Bronchial epithelial cell (primary cell): Measurements from ENCODE around the gene NVL. TPM values are rescaled to one million over a fixed set of nuclear protein-coding genes. Genes with fewer than 3 reads are reported as not detected.
A peak's percentile ranks its signal among the peaks of the same experiment; 100 is the strongest.

Experiments
- DNase-seq: peaks from one replicate; pipeline ENCODE4 v3.0.0-alpha.2; 2010; ENCODE audit warnings: low read depth
- FAIRE-seq: peaks from 2 replicates; lab custom pipeline; 2011; peaks lifted over from hg19 to GRCh38; lab: Jason Lieb, UNC
- H3K27me3 ChIP-seq: 2 replicates; pipeline ENCODE4 v1.5.1; 2011; ENCODE audit warnings: low read length; ENCODE audit not compliant: control insufficient read depth, insufficient read depth
- H3K36me3 ChIP-seq: 2 replicates; pipeline ENCODE4 v1.5.1; 2011; ENCODE audit warnings: low read length; ENCODE audit not compliant: control insufficient read depth, insufficient read depth
- H3K4me3 ChIP-seq: 2 replicates; pipeline ENCODE4 v1.5.1; 2011; ENCODE audit warnings: mild to moderate bottlenecking, low read depth, low read length, control low read depth
- CTCF ChIP-seq: IDR thresholded peaks from 2 replicates; pipeline ENCODE4 v1.5.1; 2011; ENCODE audit warnings: mild to moderate bottlenecking, moderate library complexity, low read length, control low read depth, inconsistent platforms; ENCODE audit not compliant: insufficient read depth, severe bottlenecking
- total RNA-seq: library from RNA; depleted of rRNA; stranded (reverse); fragments of >200 nt; gene quantifications from 2 replicates; pipeline ENCODE4 v1.2.1, GENCODE V29; 2014

NVL gene
- total RNA-seq, result 15.5 and 23.7 TPM in 2 replicates

GRCh38 chr1:224329842-224330753, at the start of gene NVL:
Gene NVL (minus strand): TSS chr1:224330172. CDS start chr1:224330127, 45 bp downstream.
- Histone ChIP-seq H3K27me3 (no peaks in the 10 kb centered on the region), H3K36me3 (no peaks in the 10 kb centered on the region), H3K4me3 (peak within 1 kb of the TSS; percentile 67)
- no peak for TF ChIP-seq CTCF
- FAIRE-seq, result no peak
- DNase-seq, result peak; percentile 80

- H3K27me3 ChIP-seq, result no peaks in the 10 kb centered on the region
- no peak overlapping the region for H3K4me3 ChIP-seq
- DNase-seq, result no peak
- peaks cover 6% of the 10 kb centered on the region for H3K36me3 ChIP-seq
- no peak for FAIRE-seq
- TF ChIP-seq CTCF, result no peak
These were observed 49.1 kb upstream of the NVL start for GRCh38 chr1:224378855-224379631.

DNA sequence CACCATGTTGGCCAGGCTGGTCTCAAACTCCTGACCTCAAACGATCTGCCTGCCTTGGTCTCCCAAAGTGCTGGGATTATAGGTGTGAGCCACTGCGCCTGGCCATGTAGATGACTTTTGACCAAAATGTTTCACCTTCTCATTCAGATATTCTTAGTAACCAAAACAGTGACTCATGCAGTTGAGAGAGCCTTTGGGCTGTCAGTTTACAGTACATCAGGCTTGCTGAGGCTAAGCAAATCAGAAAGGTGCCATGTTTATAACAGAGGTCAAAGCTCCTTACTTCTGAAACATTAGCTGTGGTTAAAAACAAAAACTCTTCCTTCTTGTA, 47.7 kb upstream of the NVL start:
- TF ChIP-seq CTCF, result no peak
- H3K27me3 ChIP-seq, result no peaks in the 10 kb centered on the region
- H3K36me3 ChIP-seq, result peaks cover 11% of the 10 kb centered on the region
- no peak overlapping the region for H3K4me3 ChIP-seq
- FAIRE-seq (no peak), DNase-seq (peak; percentile 64)

- DNase-seq (no peak), FAIRE-seq (no peak)
- Histone ChIP-seq H3K27me3 (no peaks in the 10 kb centered on the region), H3K36me3 (peaks cover 17% of the 10 kb centered on the region), H3K4me3 (no peak overlapping the region)
- no peak for TF ChIP-seq CTCF
These were observed 45.1 kb upstream of the NVL start for GRCh38 chr1:224375059-224375458.

DNA sequence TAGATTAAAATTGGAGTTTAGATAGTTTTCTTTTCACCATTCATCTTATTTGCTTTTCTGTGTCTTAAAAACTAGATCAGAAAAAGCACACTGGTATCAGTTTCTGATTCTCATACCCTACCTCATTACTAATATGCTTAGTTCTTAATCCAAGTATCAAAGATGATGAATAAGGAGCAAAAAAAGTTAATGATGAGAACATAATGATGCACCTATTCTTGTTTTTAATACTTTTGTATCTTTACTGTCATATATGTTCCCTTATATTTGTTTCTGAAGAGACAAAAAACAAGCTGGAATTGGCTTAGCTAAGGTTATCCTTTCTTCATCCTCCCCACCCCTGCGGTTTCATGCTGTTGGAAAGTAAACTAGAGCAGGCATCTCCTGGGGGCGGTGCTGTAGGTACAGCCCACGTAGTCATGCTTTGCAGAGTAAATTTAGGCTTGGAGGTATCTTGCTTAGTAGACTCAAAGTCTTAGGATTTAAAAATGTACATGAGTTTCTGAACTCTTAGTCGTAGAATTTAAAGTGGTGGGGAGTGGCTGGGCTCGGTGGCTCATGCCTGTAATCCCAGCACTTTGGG, 43.1 kb upstream of the NVL start:
- TF ChIP-seq CTCF, result no peak
- H3K4me3 ChIP-seq, result no peak overlapping the region
- H3K36me3 ChIP-seq, result peaks cover 18% of the 10 kb centered on the region
- FAIRE-seq (no peak), DNase-seq (no peak)
- H3K27me3 ChIP-seq, result no peaks in the 10 kb centered on the region
